Ishikawa (cell line): Measurements from ENCODE around the gene CCDC68.

Experiments
- CEBPB ChIP-seq: IDR thresholded peaks from 2 replicates; pipeline ENCODE4 v1.6.1; 2012
- CREB1 ChIP-seq: IDR thresholded peaks from 2 replicates; pipeline ENCODE4 v1.6.1; 2012; ENCODE audit warnings: low read depth
- EGR1 ChIP-seq: IDR thresholded peaks from 2 replicates; pipeline ENCODE4 v1.6.1; 2012
- EP300 ChIP-seq: IDR thresholded peaks from 2 replicates; pipeline ENCODE4 v1.6.1; 2012; ENCODE audit warnings: borderline replicate concordance
- FOXM1 ChIP-seq: IDR thresholded peaks from 2 replicates; pipeline ENCODE4 v1.6.1; 2012; ENCODE audit warnings: low read depth, borderline replicate concordance
- MAX ChIP-seq: IDR thresholded peaks from 2 replicates; pipeline ENCODE4 v1.6.1; 2012
- NFIC ChIP-seq: IDR thresholded peaks from 2 replicates; pipeline ENCODE4 v1.6.1; 2012
- RAD21 ChIP-seq: IDR thresholded peaks from 2 replicates; pipeline ENCODE4 v1.6.1; 2012; ENCODE audit warnings: low read depth
- REST ChIP-seq: IDR thresholded peaks from 2 replicates; pipeline ENCODE4 v1.6.1; 2012; ENCODE audit warnings: low read depth, mild to moderate bottlenecking
- TAF1 ChIP-seq: IDR thresholded peaks from 2 replicates; pipeline ENCODE4 v1.6.1; 2012; ENCODE audit warnings: low read depth, mild to moderate bottlenecking
- TCF12 ChIP-seq: IDR thresholded peaks from 2 replicates; pipeline ENCODE4 v1.6.1; 2012; ENCODE audit warnings: low read depth
- TEAD4 ChIP-seq: IDR thresholded peaks from 2 replicates; pipeline ENCODE4 v1.6.1; 2012
- USF1 ChIP-seq: IDR thresholded peaks from 2 replicates; pipeline ENCODE4 v1.6.1; 2012
- YY1 ChIP-seq: IDR thresholded peaks from 2 replicates; pipeline ENCODE4 v1.6.1; 2012; ENCODE audit warnings: low read depth
- ZBTB7A ChIP-seq: IDR thresholded peaks from 2 replicates; pipeline ENCODE4 v1.6.1; 2012; ENCODE audit warnings: low read depth

CCDC68 gene, protein sequence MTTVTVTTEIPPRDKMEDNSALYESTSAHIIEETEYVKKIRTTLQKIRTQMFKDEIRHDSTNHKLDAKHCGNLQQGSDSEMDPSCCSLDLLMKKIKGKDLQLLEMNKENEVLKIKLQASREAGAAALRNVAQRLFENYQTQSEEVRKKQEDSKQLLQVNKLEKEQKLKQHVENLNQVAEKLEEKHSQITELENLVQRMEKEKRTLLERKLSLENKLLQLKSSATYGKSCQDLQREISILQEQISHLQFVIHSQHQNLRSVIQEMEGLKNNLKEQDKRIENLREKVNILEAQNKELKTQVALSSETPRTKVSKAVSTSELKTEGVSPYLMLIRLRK

DNA sequence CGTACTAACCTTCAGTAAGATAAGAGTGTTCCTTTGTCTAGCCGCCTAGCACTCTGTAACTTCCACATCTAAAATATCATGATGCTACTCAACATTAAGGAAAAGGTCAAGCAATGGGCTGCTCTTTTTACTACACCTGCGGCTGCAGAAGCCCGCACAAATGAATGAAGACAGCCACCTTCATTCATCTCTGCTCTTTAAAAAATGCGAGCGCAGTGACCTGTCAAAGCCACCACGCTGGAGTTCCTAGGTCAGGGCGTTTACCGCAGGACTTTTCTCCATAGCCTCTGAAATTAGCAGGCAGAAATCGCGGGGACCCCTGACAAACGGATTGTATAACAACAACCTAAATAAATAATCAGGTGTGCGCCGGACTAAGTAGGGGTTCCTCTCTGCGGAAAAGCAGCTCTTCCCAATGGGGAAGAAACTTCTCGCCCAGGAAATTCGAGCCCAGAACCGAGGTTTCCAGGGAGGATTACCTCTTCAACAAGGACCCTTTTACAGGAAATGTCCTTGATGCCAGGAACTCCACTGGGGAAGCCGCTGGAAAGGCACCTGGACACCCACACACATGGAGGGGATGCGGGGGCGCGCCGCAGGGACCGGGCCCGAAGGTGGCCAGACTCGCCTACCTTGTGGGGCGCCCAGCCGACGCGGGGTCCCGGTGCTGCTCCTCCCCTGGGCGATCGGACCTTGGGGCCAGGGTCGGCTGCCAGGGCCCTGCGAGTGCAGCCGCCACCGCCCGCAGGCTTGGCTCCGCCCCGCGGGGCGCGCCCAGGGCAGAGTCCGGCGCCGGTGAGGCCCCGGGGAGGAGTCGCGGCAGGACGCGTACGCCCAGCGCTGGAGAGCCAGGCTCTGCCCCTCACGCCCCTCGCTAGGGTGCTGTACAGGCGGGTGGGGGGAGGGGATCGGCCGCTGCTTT lies at the start of gene CCDC68:
Gene CCDC68, minus strand, starts transcription at position 758 of the 922 bp plus-strand sequence. CDS start 16,670 bp downstream, outside the sequence.
- TF ChIP-seq EP300 (no peak), NFIC (no peak), CEBPB (no peak), USF1 (no peak), REST (no peak), TAF1 (no peak)

DNA sequence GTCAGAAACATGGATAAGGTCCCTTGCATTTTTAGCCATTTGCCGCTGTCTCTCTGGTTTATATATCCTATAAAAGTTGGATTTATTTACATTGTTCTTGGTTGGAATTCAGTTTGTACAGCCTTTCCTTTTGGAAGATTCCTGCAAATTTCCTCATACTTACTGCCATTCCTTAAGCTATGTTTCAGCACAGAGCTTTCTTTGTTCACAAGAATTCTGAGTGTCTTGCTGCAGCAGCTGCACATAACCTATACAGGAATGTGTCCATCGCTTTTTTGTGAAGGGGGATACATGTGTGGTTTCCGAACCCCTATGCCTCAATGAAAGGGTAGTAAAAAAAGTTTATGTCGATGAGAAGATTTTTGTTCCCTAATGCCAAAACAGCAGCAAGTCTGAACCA lies 48.3 kb upstream of the CCDC68 start:
- no peak for TF ChIP-seq NFIC
- no peak for TF ChIP-seq CEBPB
- TF ChIP-seq EP300 = no peak
- TF ChIP-seq REST = no peak
- TF ChIP-seq RAD21 = no peak

DNA sequence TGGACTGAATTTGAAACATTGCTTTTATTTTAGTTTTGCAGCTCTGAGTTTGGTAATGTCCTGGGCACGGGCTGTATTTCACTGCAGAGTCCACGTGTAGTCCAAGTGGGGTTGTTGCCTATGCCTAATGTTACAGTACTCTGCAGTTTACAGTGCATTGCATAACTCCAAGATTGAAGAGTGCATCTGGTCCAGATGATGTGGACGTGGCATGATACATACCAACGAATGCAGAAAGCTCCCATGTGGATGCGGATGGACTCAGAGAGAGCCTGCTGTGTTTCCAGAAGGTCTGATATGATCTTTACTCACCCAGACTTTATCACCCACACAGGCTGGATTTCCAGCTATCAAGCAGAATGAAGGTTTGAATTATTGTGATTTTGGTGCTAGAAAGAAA lies 44.4 kb upstream of the CCDC68 start:
- TF ChIP-seq ZBTB7A = no peak
- no peak for TF ChIP-seq FOXM1
- TF ChIP-seq NFIC = no peak
- TF ChIP-seq RAD21 = no peak
- no peak for TF ChIP-seq REST
- no peak for TF ChIP-seq EP300
- TF ChIP-seq YY1 = no peak
- no peak for TF ChIP-seq TCF12
- no peak for TF ChIP-seq USF1
- TF ChIP-seq EGR1 = no peak
- no peak for TF ChIP-seq MAX
- TF ChIP-seq CREB1 = no peak
- no peak for TF ChIP-seq CEBPB
- TF ChIP-seq TEAD4 = no peak
- no peak for TF ChIP-seq TAF1

GRCh38 chr18:55002261-55002660 lies 43.0 kb upstream of the CCDC68 start:
- TF ChIP-seq USF1 (no peak), YY1 (no peak), CREB1 (no peak), MAX (no peak), FOXM1 (no peak)
